Body of pancreas (tissue), 4 donors: ENCODE data around the gene TENT5C. TPM values are rescaled to one million over a fixed set of nuclear protein-coding genes. Genes with fewer than 3 reads are reported as not detected.
A peak's percentile ranks its signal among the peaks of the same experiment; 100 is the strongest.

Experiments used
- ATAC-seq: fragments of 150-250 bp; one replicate; pipeline ENCODE4 v1.9.1; 2016
- DNase-seq, 4 donors: peaks; one replicate each; pipeline ENCODE4 v3.0.0-alpha.2; 2019
- H3K27ac ChIP-seq, 4 donors: fragments of 200-600 bp; sonication (generic); 1 replicate in 3 of 4; 2 replicates in 1 of 4; pipeline versions ENCODE4 v1.5.1 to v1.6.1; 2016 to 2019; ENCODE audit warnings: mild to moderate bottlenecking in 1 of 4, mixed read lengths in 1 of 4, moderate library complexity in 1 of 4
- H3K27me3 ChIP-seq, 2 donors: fragments of 200-600 bp; sonication (generic); one replicate each; pipeline ENCODE4 v1.6.0; 2016; ENCODE audit warnings: mild to moderate bottlenecking in 1 of 2
- H3K36me3 ChIP-seq, 2 donors: fragments of 200-600 bp; sonication (generic); replicated peaks in 1 of 2; 2 replicates each; pipeline ENCODE4 v1.5.1; 2016; ENCODE audit warnings: low read depth in 2 of 2; ENCODE audit not compliant: insufficient read depth in 1 of 2
- H3K4me1 ChIP-seq: fragments of 200-600 bp; sonication (generic); one replicate; pipeline ENCODE4 v1.6.0; 2016
- H3K4me3 ChIP-seq, 2 donors: fragments of 200-600 bp; sonication (generic); 1 replicate in 1 of 2; 2 replicates in 1 of 2; pipeline ENCODE4 v1.5.1; 2016 to 2019
- H3K9me3 ChIP-seq, 3 donors: fragments of 200-600 bp; sonication (generic); 1 replicate in 2 of 3; 2 replicates in 1 of 3; pipeline ENCODE4 v1.5.1; 2016
- POLR2A ChIP-seq, 3 donors: fragments of 450-650 bp; IDR thresholded peaks; one replicate each; pipeline ENCODE4 v1.6.1; 2016; ENCODE audit warnings: antibody characterized with exemption in 3 of 3, mild to moderate bottlenecking in 2 of 3
- WGBS, 2 donors: methylation state at CpG; one replicate each; pipeline ENCODE4 v1.1.5; 2017; 5-methylcytosine and 5-hydroxymethylcytosine counted together
- intact Hi-C: fragments of 100-400 bp; cut with DNase I; formaldehyde crosslinking; loops from one replicate; pipeline ENCODE4 v1.15.1; 2023
- total RNA-seq, 2 donors: library from RNA; depleted of rRNA; stranded (reverse); fragments of >200 nt; gene quantifications; one replicate each; pipeline ENCODE4 v1.1.0, GENCODE V29; 2016
- TF ChIP-seq, protein P1 (sequence below), 7 experiments: fragments of 450-650 bp in 4 of 7; fragments of 200-600 bp in 3 of 7; sonication (generic) in 3 of 7; IDR thresholded peaks; one replicate each; pipeline ENCODE4 v1.5.1; 2016 to 2019; ENCODE audit warnings: antibody characterized with exemption in 7 of 7

TENT5C gene
- total RNA-seq, 2 donors from 2014 or later = 30.0 to 39.7 TPM

DNA sequence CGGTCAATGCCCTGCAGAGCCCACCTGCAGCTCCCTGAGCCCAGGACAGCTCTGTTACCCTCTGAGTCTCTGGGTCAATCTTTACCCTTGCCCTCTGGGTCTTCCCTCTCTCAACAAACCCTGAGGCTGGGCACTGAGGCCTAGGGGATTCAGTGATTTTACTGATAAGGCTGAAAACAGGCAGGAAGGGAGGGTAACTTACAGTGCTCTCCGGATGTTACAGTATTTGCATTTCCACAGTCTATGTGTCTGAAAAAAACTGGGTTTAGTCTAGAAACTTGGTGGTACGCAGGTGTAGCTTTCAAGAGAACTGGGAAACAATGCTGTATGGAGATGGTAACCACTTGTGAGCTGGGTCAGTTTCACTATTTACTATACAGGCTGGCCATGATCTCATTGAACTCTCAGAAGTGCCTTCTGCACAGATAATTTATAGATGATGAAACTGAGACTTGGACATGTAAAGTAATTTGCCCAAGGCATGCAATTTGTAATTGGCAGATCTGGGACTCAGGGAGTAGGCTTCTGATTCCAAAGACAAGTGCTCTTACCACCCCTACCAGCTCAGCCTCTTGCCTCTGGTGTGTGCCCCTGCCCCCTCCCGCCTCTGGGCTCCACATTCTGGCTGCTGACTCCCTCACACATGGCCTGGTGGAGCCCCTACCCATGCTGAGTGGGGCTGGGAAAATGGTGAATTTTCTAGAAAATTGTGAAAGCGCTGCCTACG lies 48.8 kb downstream of the TENT5C start:
- WGBS, 2 donors = 61 to 62% methylated on average over 6 of the region's 6 CpGs
- ATAC-seq = peak; percentile 7
- Histone ChIP-seq H3K36me3 (no peaks in the 10 kb centered on the region), H3K27me3 (no peaks in the 10 kb centered on the region), H3K27ac (peak overlapping the region; percentile 56 to 83 (median 72)), H3K9me3 (no peaks in the 10 kb centered on the region), H3K4me3 (no peak overlapping the region), H3K4me1 (peaks cover 39% of the 10 kb centered on the region)
- TF ChIP-seq, protein P1, sequence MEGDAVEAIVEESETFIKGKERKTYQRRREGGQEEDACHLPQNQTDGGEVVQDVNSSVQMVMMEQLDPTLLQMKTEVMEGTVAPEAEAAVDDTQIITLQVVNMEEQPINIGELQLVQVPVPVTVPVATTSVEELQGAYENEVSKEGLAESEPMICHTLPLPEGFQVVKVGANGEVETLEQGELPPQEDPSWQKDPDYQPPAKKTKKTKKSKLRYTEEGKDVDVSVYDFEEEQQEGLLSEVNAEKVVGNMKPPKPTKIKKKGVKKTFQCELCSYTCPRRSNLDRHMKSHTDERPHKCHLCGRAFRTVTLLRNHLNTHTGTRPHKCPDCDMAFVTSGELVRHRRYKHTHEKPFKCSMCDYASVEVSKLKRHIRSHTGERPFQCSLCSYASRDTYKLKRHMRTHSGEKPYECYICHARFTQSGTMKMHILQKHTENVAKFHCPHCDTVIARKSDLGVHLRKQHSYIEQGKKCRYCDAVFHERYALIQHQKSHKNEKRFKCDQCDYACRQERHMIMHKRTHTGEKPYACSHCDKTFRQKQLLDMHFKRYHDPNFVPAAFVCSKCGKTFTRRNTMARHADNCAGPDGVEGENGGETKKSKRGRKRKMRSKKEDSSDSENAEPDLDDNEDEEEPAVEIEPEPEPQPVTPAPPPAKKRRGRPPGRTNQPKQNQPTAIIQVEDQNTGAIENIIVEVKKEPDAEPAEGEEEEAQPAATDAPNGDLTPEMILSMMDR (IDR thresholded peaks at IDR 0.05) = no peak
- no peak for TF ChIP-seq POLR2A (IDR thresholded peaks at IDR 0.05)
- DNase-seq = no peak
- intact Hi-C loops = no loop called here

DNA sequence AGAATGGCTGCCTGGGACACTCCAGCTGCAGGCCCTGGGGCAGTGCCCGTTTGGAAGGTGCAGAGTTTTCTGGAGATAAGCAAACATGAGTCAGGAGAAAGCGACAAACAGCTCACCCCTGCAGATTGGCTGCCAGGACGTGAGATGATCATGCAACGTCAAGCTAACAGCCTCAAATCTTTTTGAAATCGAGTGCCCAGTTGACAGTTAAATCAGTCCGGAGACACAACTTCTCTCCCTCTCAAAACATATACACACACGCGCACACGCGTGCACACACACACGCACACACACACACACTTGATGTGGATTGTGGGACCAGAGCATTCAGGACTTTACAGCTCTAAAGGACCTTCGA lies 49.4 kb downstream of the TENT5C start:
- Histone ChIP-seq H3K36me3 (no peaks in the 10 kb centered on the region), H3K27ac (peak overlapping the region; percentile 56 to 83 (median 72)), H3K27me3 (no peaks in the 10 kb centered on the region), H3K4me3 (no peak overlapping the region), H3K9me3 (no peaks in the 10 kb centered on the region), H3K4me1 (peaks cover 39% of the 10 kb centered on the region)
- DNase-seq (peak; percentile 80 to 90 (median 86)), ATAC-seq (peak; percentile 95)
- no peak for TF ChIP-seq POLR2A (IDR thresholded peaks at IDR 0.05)
- TF ChIP-seq, protein P1 (IDR thresholded peaks at IDR 0.05) = no peak
- 44 to 56% methylated on average over 12 of the region's 12 CpGs for WGBS, 2 donors
- intact Hi-C loops = no loop called here

- H3K4me1 ChIP-seq = peaks cover 39% of the 10 kb centered on the region
- DNase-seq = peak in 1 of 4 donors; percentile 19
- intact Hi-C loops = no loop called here
- H3K27ac ChIP-seq = no peak overlapping the region
- H3K36me3 ChIP-seq = no peaks in the 10 kb centered on the region
- H3K4me3 ChIP-seq = no peak overlapping the region
- no peak for ATAC-seq
- H3K27me3 ChIP-seq = no peaks in the 10 kb centered on the region
- no peaks in the 10 kb centered on the region for H3K9me3 ChIP-seq
- TF ChIP-seq, protein P1 (IDR thresholded peaks at IDR 0.05) = no peak
- TF ChIP-seq POLR2A (IDR thresholded peaks at IDR 0.05) = no peak
- 84 to 89% methylated on average over 9 to 10 of the region's 10 CpGs for WGBS, 2 donors
Measured at GRCh38 chr1:117656202-117656641, 50.4 kb downstream of the TENT5C start.

- peak in 2 of 4 donors; percentile 43 to 69 for DNase-seq
- ATAC-seq = no peak
- peak overlapping the region in 1 of 4 donors; percentile 14 for H3K27ac ChIP-seq
- intact Hi-C loops = no loop called here
- H3K4me3 ChIP-seq = no peak overlapping the region
- H3K4me1 ChIP-seq = peaks cover 39% of the 10 kb centered on the region
- 43 to 53% methylated on average over 3 of the region's 3 CpGs for WGBS, 2 donors
- no peaks in the 10 kb centered on the region for H3K9me3 ChIP-seq
- H3K27me3 ChIP-seq = no peaks in the 10 kb centered on the region
- TF ChIP-seq, protein P1 (IDR thresholded peaks at IDR 0.05) = no peak
- TF ChIP-seq POLR2A (IDR thresholded peaks at IDR 0.05) = no peak
- H3K36me3 ChIP-seq = no peaks in the 10 kb centered on the region
Measured at GRCh38 chr1:117657031-117657430, 51.2 kb downstream of the TENT5C start.
